ENCODE measurements around the gene CACNA2D3. TPM values are rescaled to one million over a fixed set of nuclear protein-coding genes. Genes with fewer than 3 reads are reported as not detected.
"Not testable (repeated sequence)": the region's sequence is repeated elsewhere in the genome, so short reads cannot be mapped to it uniquely, and the experiment has no call there.

CACNA2D3 gene
- total RNA-seq, 1 donor from 2014 or later = 8.3 TPM

- no peak for DNase-seq (ENCODE audit: low spot score)
Measured at GRCh38 chr3:54573858-54574257, 451.5 kb downstream of the CACNA2D3 start.

- no peak for DNase-seq (ENCODE audit: low spot score)
Measured at GRCh38 chr3:54574906-54575617, 452.7 kb downstream of the CACNA2D3 start.

- DNase-seq (ENCODE audit: low spot score) = no peak
Measured at GRCh38 chr3:54575618-54575960, 453.2 kb downstream of the CACNA2D3 start.

GRCh38 chr3:54577313-54577712 is 455.0 kb downstream of the CACNA2D3 start:
- DNase-seq (ENCODE audit: low spot score) = no peak

GRCh38 chr3:54578417-54578816 is 456.1 kb downstream of the CACNA2D3 start:
- DNase-seq (ENCODE audit: low spot score) = no peak

- no peak for DNase-seq (ENCODE audit: low spot score)
Measured at GRCh38 chr3:54580453-54580852, 458.1 kb downstream of the CACNA2D3 start.

GRCh38 chr3:54582424-54582823 is 460.1 kb downstream of the CACNA2D3 start:
- DNase-seq (ENCODE audit: low spot score) = no peak

- DNase-seq (ENCODE audit: low spot score) = no peak
Measured at GRCh38 chr3:54591157-54591556, 468.8 kb downstream of the CACNA2D3 start.

GRCh38 chr3:54593653-54594052 is 471.3 kb downstream of the CACNA2D3 start:
- DNase-seq (ENCODE audit: low spot score) = no peak

GRCh38 chr3:54596087-54596486 is 473.7 kb downstream of the CACNA2D3 start:
- DNase-seq (ENCODE audit: low spot score) = no peak

GRCh38 chr3:54599716-54600115 is 477.4 kb downstream of the CACNA2D3 start:
- DNase-seq (ENCODE audit: low spot score) = no peak

- DNase-seq (ENCODE audit: low spot score) = no peak
Measured at GRCh38 chr3:54600441-54601204, 478.3 kb downstream of the CACNA2D3 start.

GRCh38 chr3:54604495-54604894 is 482.1 kb downstream of the CACNA2D3 start:
- no peak for DNase-seq (ENCODE audit: low spot score)

GRCh38 chr3:54608041-54608440 is 485.7 kb downstream of the CACNA2D3 start:
- DNase-seq (ENCODE audit: low spot score) = no peak

GRCh38 chr3:54619053-54619452 is 496.7 kb downstream of the CACNA2D3 start:
- no peak for DNase-seq (ENCODE audit: low spot score)

- no peak for DNase-seq (ENCODE audit: low spot score)
Measured at GRCh38 chr3:54619531-54619930, 497.2 kb downstream of the CACNA2D3 start.

- DNase-seq (ENCODE audit: low spot score) = no peak
Measured at GRCh38 chr3:54621184-54621583, 498.8 kb downstream of the CACNA2D3 start.

- no peak for DNase-seq (ENCODE audit: low spot score)
Measured at GRCh38 chr3:54622678-54623077, 500.3 kb downstream of the CACNA2D3 start.

- no peak for DNase-seq (ENCODE audit: low spot score)
Measured at GRCh38 chr3:54625805-54626787, 503.7 kb downstream of the CACNA2D3 start.

- no peak for DNase-seq (ENCODE audit: low spot score)
Measured at GRCh38 chr3:54628888-54629441, 506.6 kb downstream of the CACNA2D3 start.

GRCh38 chr3:54630101-54630623 is 507.8 kb downstream of the CACNA2D3 start:
- no peak for DNase-seq (ENCODE audit: low spot score)

GRCh38 chr3:54631001-54631400 is 508.6 kb downstream of the CACNA2D3 start:
- not testable (repeated sequence) for DNase-seq (ENCODE audit: low spot score)

Measured in ureter (tissue), 1 donor.